PC-3 (cell line): ENCODE data around the gene ZNF467.

ENCODE experiments used
- CTCF ChIP-seq: fragments of 300-600 bp; sonication (generic); conservative IDR thresholded peaks from 2 replicates; pipeline ENCODE4 v1.5.1; 2017; ENCODE audit warnings: antibody characterized with exemption, low read depth, mild to moderate bottlenecking, low read length
- EZH2phosphoT487 ChIP-seq: fragments of 300-600 bp; sonication (generic); IDR thresholded peaks from 2 replicates; pipeline ENCODE4 v1.6.1; 2018; ENCODE audit warnings: mild to moderate bottlenecking, antibody characterized with exemption, low read length, borderline replicate concordance

- TF ChIP-seq CTCF: no peak
- no peak for TF ChIP-seq EZH2phosphoT487
These were observed 8.5 kb upstream of the ZNF467 start for GRCh38 chr7:149781921-149782320.
